Liver (tissue), 9 donors: ENCODE results near the gene CCR3. TPM values are rescaled to one million over a fixed set of nuclear protein-coding genes. Genes with fewer than 3 reads are reported as not detected.

Experiments
- DNase-seq: peaks from one replicate; pipeline ENCODE4 v3.0.0-alpha.2; 2017; ENCODE audit warnings: low spot score
- H3K27ac ChIP-seq, 2 donors: one replicate each; pipeline ENCODE4 v1.7.0; 2013; ENCODE audit warnings: inconsistent platforms in 2 of 2, low read length in 2 of 2, control low read depth in 1 of 2, low read depth in 1 of 2, mild to moderate bottlenecking in 1 of 2
- H3K27me3 ChIP-seq, 4 donors: one replicate each; pipeline versions ENCODE4 v1.6.1 to v1.7.0; 2013; ENCODE audit warnings: low read length in 3 of 4, inconsistent platforms in 1 of 4, mild to moderate bottlenecking in 1 of 4, moderate library complexity in 1 of 4; ENCODE audit not compliant: control insufficient read depth in 4 of 4, insufficient read depth in 4 of 4
- H3K36me3 ChIP-seq, 4 donors: one replicate each; pipeline versions ENCODE4 v1.6.1 to v1.7.0; 2013; ENCODE audit warnings: low read length in 3 of 4, mild to moderate bottlenecking in 3 of 4, low read depth in 1 of 4, moderate library complexity in 1 of 4; ENCODE audit not compliant: control insufficient read depth in 4 of 4, insufficient read depth in 3 of 4
- H3K4me1 ChIP-seq, 4 donors: one replicate each; pipeline versions ENCODE4 v1.6.1 to v1.7.0; 2013; ENCODE audit warnings: low read length in 3 of 4, mild to moderate bottlenecking in 3 of 4, moderate library complexity in 1 of 4; ENCODE audit not compliant: control insufficient read depth in 4 of 4, insufficient read depth in 4 of 4
- H3K4me3 ChIP-seq, 3 donors: one replicate each; pipeline versions ENCODE4 v1.6.1 to v1.7.0; 2013; ENCODE audit warnings: low read length in 3 of 3, control low read depth in 1 of 3, low read depth in 1 of 3, mild to moderate bottlenecking in 1 of 3
- H3K9ac ChIP-seq, 2 donors: one replicate each; pipeline ENCODE4 v1.7.0; 2013; ENCODE audit warnings: low read length in 2 of 2, mild to moderate bottlenecking in 2 of 2, moderate library complexity in 2 of 2, control low read depth in 1 of 2, low read depth in 1 of 2
- H3K9me3 ChIP-seq, 4 donors: one replicate each; pipeline versions ENCODE4 v1.6.1 to v1.7.0; 2013; ENCODE audit warnings: low read length in 3 of 4; ENCODE audit not compliant: control insufficient read depth in 4 of 4
- ATF3 ChIP-seq: IDR thresholded peaks from 2 replicates; pipeline ENCODE4 v1.6.1; 2016; ENCODE audit warnings: antibody characterized with exemption
- CTCF ChIP-seq: fragments of 150-350 bp; IDR thresholded peaks from 2 replicates; pipeline ENCODE4 v1.5.1; 2017; ENCODE audit warnings: improper control_type of control experiment, low read depth, low read length; ENCODE audit not compliant: missing input control
- EGR1 ChIP-seq, 2 donors: IDR thresholded peaks; 2 replicates each; pipeline ENCODE4 v1.6.1; 2016 to 2018; ENCODE audit warnings: antibody characterized with exemption in 2 of 2, low read depth in 2 of 2
- FOXA1 ChIP-seq: IDR thresholded peaks from 2 replicates; pipeline ENCODE4 v1.6.1; 2016; ENCODE audit warnings: antibody characterized with exemption
- FOXA2 ChIP-seq: IDR thresholded peaks from 2 replicates; pipeline ENCODE4 v1.6.1; 2016; ENCODE audit warnings: antibody characterized with exemption
- GABPA ChIP-seq, 2 donors: IDR thresholded peaks in 1 of 2; conservative IDR thresholded peaks in 1 of 2; 2 replicates each; pipeline ENCODE4 v1.6.1; 2016; ENCODE audit warnings: antibody characterized with exemption in 2 of 2, mild to moderate bottlenecking in 1 of 2, moderate library complexity in 1 of 2
- HNF4A ChIP-seq, 2 donors: conservative IDR thresholded peaks; 2 replicates each; pipeline ENCODE4 v1.6.1; 2016; ENCODE audit warnings: antibody characterized with exemption in 2 of 2, mild to moderate bottlenecking in 2 of 2
- HNF4G ChIP-seq: IDR thresholded peaks from 2 replicates; pipeline ENCODE4 v1.6.1; 2016; ENCODE audit warnings: antibody characterized with exemption
- JUND ChIP-seq, 2 donors: IDR thresholded peaks; 2 replicates each; pipeline ENCODE4 v1.6.1; 2016; ENCODE audit warnings: antibody characterized with exemption in 2 of 2
- MAX ChIP-seq: IDR thresholded peaks from 2 replicates; pipeline ENCODE4 v1.6.1; 2016; ENCODE audit warnings: antibody characterized with exemption
- NR2F2 ChIP-seq: IDR thresholded peaks from 2 replicates; pipeline ENCODE4 v1.6.1; 2016; ENCODE audit warnings: antibody characterized with exemption
- RAD21 ChIP-seq, 2 donors: IDR thresholded peaks; 2 replicates each; pipeline ENCODE4 v1.6.1; 2016; ENCODE audit warnings: antibody characterized with exemption in 2 of 2, mild to moderate bottlenecking in 2 of 2
- REST ChIP-seq: IDR thresholded peaks from 2 replicates; pipeline ENCODE4 v1.6.1; 2016; ENCODE audit warnings: antibody characterized with exemption, mild to moderate bottlenecking
- RXRA ChIP-seq, 2 donors: IDR thresholded peaks; 2 replicates each; pipeline ENCODE4 v1.6.1; 2017 to 2018; ENCODE audit warnings: antibody characterized with exemption in 2 of 2, mild to moderate bottlenecking in 1 of 2
- SP1 ChIP-seq: IDR thresholded peaks from 2 replicates; pipeline ENCODE4 v1.6.1; 2018; ENCODE audit warnings: antibody characterized with exemption, mild to moderate bottlenecking
- TAF1 ChIP-seq: conservative IDR thresholded peaks from 2 replicates; pipeline ENCODE4 v1.6.1; 2016; ENCODE audit warnings: antibody characterized with exemption, mild to moderate bottlenecking
- YY1 ChIP-seq: IDR thresholded peaks from 2 replicates; pipeline ENCODE4 v1.6.1; 2016; ENCODE audit warnings: antibody characterized with exemption, mild to moderate bottlenecking
- ZBTB33 ChIP-seq: IDR thresholded peaks from 2 replicates; pipeline ENCODE4 v1.6.1; 2016; ENCODE audit warnings: antibody characterized with exemption
- WGBS: extraction: QIAGEN DNeasy Blood & Tissue Kit; methylation state at CpG from one replicate; pipeline ENCODE4 v1.1.7; 2013; 5-methylcytosine and 5-hydroxymethylcytosine counted together
- polyA plus RNA-seq, 2 donors: library from polyadenylated mRNA; stranded (reverse) in 1 of 2; unstranded in 1 of 2; fragments of 200-250 nt in 1 of 2; fragments of >200 nt in 1 of 2; fragmentation: Nextera tagmentation in 1 of 2; extraction: Ambion mirVana in 1 of 2; gene quantifications; one replicate each; pipeline versions ENCODE4 v1.2.1 to v1.2.3, GENCODE V29; 2013 to 2015
- total RNA-seq, 2 donors: library from RNA; depleted of rRNA; stranded (reverse); fragments of >200 nt; gene quantifications; one replicate each; pipeline ENCODE4 v1.2.3, GENCODE V29; 2014
- donor health status: healthy.
- donor health status: healthy.
- donor health status: healthy.
- donor health status: healthy.
- donor health status: healthy.

The CCR3 gene
- total and polyA plus RNA-seq, 4 donors, result 0.05 to 0.13 TPM; not detected in 2

GRCh38 chr3:46301122-46301835 is 59.0 kb downstream of the CCR3 start:
- Histone ChIP-seq H3K27me3 (no peaks in the 10 kb centered on the region), H3K9ac (no peak overlapping the region), H3K36me3 (no peaks in the 10 kb centered on the region), H3K27ac (no peak overlapping the region), H3K4me3 (no peak overlapping the region), H3K4me1 (peaks cover 0 to 1% (median 0%) of the 10 kb centered on the region in 4 donors), H3K9me3 (no peaks in the 10 kb centered on the region)
- no peak for DNase-seq
- 76% methylated on average over 7 of the region's 7 CpGs for WGBS
- no peak for TF ChIP-seq TAF1
- no peak for TF ChIP-seq RXRA (IDR thresholded peaks at IDR 0.05)
- no peak for TF ChIP-seq SP1
- TF ChIP-seq JUND (IDR thresholded peaks at IDR 0.05), result no peak
- TF ChIP-seq FOXA2, result no peak
- no peak for TF ChIP-seq REST
- no peak for TF ChIP-seq MAX

- Histone ChIP-seq H3K36me3 (no peaks in the 10 kb centered on the region), H3K9me3 (no peaks in the 10 kb centered on the region), H3K9ac (no peak overlapping the region), H3K27ac (no peak overlapping the region), H3K4me1 (peaks cover 0 to 1% (median 0%) of the 10 kb centered on the region in 4 donors), H3K27me3 (no peaks in the 10 kb centered on the region), H3K4me3 (no peak overlapping the region)
- no peak for DNase-seq
- 74% methylated on average over 3 of the region's 3 CpGs for WGBS
- TF ChIP-seq ATF3 (no peak), FOXA1 (no peak), MAX (no peak), GABPA (IDR thresholded peaks at IDR 0.05 in 1 of 2, conservative IDR thresholded peaks at IDR 0.05 in 1 of 2) (no peak), ZBTB33 (no peak), EGR1 (IDR thresholded peaks at IDR 0.05; ENCODE audit: low read depth in 2 of 2) (no peak), HNF4G (no peak), NR2F2 (no peak), CTCF (no peak), RAD21 (IDR thresholded peaks at IDR 0.05) (no peak), JUND (IDR thresholded peaks at IDR 0.05) (no peak), REST (no peak), YY1 (no peak), HNF4A (conservative IDR thresholded peaks at IDR 0.05) (no peak), TAF1 (no peak), FOXA2 (no peak), RXRA (IDR thresholded peaks at IDR 0.05) (no peak)
Measured at GRCh38 chr3:46303240-46303639, 61.0 kb downstream of the CCR3 start.
